ENCODE measurements around the gene ARPC4.
"Not testable (repeated sequence)": the region's sequence is repeated elsewhere in the genome, so short reads cannot be mapped to it uniquely, and the experiment has no call there.

ARPC4 gene

DNA sequence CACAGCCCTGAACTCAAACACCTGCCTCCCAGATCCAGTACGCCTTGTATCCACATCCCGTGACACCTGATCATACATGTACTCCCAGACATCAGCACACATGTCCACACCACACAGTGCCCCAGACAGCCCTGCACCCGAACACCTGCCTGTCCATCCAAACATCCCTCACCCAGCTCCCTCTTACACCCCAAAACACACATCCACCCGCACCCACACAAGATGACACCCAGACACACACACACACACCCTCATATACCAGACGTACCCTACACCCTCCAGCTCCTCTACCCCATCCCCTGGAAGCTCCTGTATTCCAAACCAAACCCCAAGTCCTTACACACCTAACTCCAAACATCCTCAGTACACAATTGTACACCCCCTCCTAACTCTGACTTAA is 23.9 kb upstream of the ARPC4 start (continued):
- TF ChIP-seq ZFP3 (CRISPR knock-in tag; IDR thresholded peaks at IDR 0.05) = no peak

DNA sequence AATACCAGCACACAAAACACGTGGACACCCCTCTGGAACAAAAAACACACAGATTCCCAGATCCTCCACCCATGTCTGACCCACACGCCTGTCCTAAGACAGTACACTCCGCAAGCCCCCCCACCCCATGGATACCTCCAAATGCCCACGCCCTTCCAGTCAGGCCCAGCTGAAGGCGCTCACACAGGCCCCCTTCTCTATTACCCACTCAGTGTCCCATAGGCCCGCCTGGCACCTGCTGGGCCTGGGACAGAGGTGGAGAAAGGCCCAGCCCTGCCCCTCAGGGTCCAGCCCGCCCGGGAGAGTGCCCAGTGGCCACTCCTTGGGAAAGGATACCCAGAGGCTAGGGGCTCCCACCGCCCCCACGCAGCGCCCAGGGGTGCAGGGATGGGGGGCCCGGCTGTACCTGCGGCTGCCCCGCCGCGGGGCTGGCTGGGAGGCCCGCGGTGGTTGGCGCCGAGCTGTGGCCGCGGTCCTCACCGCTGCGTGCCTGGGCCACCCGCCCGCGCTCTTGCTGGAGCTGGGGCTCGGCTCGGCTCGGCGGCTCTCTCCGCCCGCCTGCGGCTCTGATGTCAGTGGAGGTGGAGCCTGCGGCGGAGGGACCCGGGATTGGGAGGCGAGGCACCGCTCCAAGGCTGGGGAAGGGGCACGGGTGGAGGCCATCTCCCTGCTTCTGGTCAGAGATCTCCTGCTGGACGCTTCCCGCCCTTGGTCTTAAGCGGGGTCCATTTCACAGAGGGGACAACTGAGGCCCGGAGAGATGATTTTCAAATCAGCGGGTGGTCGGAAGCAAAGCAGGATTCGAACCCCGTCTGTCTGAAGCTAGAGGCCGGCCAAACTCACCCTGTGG is 23.2 kb upstream of the ARPC4 start, which contains the start of gene CAMK1:
CAMK1 (minus strand) TSS at position 522 of the 850 bp plus-strand sequence. CDS start 2,198 bp downstream, outside the sequence.
- peak; percentile 98 for ATAC-seq

DNA sequence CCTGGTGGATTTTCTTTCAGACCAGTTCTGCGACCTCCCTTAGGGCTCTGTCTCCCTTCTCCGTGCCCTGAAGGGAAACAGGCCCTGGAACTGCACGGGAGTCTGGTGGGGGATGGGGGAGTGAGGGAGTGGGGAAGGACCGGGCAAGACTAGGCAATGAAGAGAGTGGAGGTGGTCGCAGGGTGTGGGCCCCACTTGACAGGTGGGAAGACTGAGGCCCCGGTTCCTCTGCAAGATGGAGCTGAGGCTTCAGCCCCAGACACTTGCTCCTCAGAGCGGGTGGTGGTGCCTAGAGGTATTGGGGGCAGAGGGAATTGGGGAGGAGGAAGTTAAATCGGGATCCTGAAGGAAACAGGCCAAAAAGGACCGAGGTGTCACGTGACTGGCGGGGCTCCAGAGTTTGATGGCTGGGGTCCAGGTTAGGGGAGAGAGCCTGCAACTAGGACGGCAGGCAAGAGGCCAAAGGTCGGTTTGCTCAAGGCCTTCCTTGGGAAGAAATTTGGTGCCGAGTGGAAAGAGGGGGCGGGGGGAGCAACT is 22.5 kb upstream of the ARPC4 start:
- TF ChIP-seq, protein P1, sequence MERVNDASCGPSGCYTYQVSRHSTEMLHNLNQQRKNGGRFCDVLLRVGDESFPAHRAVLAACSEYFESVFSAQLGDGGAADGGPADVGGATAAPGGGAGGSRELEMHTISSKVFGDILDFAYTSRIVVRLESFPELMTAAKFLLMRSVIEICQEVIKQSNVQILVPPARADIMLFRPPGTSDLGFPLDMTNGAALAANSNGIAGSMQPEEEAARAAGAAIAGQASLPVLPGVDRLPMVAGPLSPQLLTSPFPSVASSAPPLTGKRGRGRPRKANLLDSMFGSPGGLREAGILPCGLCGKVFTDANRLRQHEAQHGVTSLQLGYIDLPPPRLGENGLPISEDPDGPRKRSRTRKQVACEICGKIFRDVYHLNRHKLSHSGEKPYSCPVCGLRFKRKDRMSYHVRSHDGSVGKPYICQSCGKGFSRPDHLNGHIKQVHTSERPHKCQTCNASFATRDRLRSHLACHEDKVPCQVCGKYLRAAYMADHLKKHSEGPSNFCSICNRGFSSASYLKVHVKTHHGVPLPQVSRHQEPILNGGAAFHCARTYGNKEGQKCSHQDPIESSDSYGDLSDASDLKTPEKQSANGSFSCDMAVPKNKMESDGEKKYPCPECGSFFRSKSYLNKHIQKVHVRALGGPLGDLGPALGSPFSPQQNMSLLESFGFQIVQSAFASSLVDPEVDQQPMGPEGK (CRISPR knock-in tag; IDR thresholded peaks at IDR 0.05; ENCODE audit: borderline replicate concordance) = no peak
- TF ChIP-seq ZC3H10 (CRISPR knock-in tag; IDR thresholded peaks at IDR 0.05) (no peak), ZNF8 (CRISPR knock-in tag; IDR thresholded peaks at IDR 0.05) (no peak), ZNF70 (CRISPR knock-in tag; IDR thresholded peaks at IDR 0.05) (no peak), CSDC2 (CRISPR knock-in tag; IDR thresholded peaks at IDR 0.05) (no peak), ESRRG (CRISPR knock-in tag; IDR thresholded peaks at IDR 0.05) (no peak), GLIS3 (CRISPR knock-in tag; IDR thresholded peaks at IDR 0.05) (no peak), TCF4 (CRISPR knock-in tag; IDR thresholded peaks at IDR 0.05; ENCODE audit: borderline replicate concordance) (no peak), TOX (CRISPR knock-in tag; IDR thresholded peaks at IDR 0.05; ENCODE audit: borderline replicate concordance) (no peak), ZFP3 (CRISPR knock-in tag; IDR thresholded peaks at IDR 0.05) (no peak)
- TF ChIP-seq, protein P2, sequence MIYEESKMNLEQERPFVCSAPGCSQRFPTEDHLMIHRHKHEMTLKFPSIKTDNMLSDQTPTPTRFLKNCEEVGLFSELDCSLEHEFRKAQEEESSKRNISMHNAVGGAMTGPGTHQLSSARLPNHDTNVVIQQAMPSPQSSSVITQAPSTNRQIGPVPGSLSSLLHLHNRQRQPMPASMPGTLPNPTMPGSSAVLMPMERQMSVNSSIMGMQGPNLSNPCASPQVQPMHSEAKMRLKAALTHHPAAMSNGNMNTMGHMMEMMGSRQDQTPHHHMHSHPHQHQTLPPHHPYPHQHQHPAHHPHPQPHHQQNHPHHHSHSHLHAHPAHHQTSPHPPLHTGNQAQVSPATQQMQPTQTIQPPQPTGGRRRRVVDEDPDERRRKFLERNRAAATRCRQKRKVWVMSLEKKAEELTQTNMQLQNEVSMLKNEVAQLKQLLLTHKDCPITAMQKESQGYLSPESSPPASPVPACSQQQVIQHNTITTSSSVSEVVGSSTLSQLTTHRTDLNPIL (CRISPR knock-in tag; IDR thresholded peaks at IDR 0.05; ENCODE audit: low read depth) = no peak
- ATAC-seq = no peak

More for the DNA sequence above, 23.2 kb upstream of the ARPC4 start, which contains the start of gene CAMK1:
- no peak for TF ChIP-seq TCF4 (CRISPR knock-in tag; IDR thresholded peaks at IDR 0.05; ENCODE audit: borderline replicate concordance)
- no peak for TF ChIP-seq RARB (CRISPR knock-in tag; IDR thresholded peaks at IDR 0.05)
- TF ChIP-seq ZFP30 (CRISPR knock-in tag; IDR thresholded peaks at IDR 0.05) = no peak
- TF ChIP-seq ARNTL (CRISPR knock-in tag; IDR thresholded peaks at IDR 0.05; ENCODE audit: borderline replicate concordance, low read depth) = no peak
- TF ChIP-seq ZNF565 (CRISPR knock-in tag; conservative IDR thresholded peaks at IDR 0.05; ENCODE audit: low read depth) = no peak
- TF ChIP-seq OSR1 (CRISPR knock-in tag; IDR thresholded peaks at IDR 0.05) = no peak
- no peak for TF ChIP-seq PPARA (CRISPR knock-in tag; IDR thresholded peaks at IDR 0.05; ENCODE audit: borderline replicate concordance)
- TF ChIP-seq CSDC2 (CRISPR knock-in tag; IDR thresholded peaks at IDR 0.05) = no peak
- TF ChIP-seq ZNF8 (CRISPR knock-in tag; IDR thresholded peaks at IDR 0.05) = no peak
- no peak for TF ChIP-seq GLIS3 (CRISPR knock-in tag; IDR thresholded peaks at IDR 0.05)
- TF ChIP-seq, protein P2 (CRISPR knock-in tag; IDR thresholded peaks at IDR 0.05; ENCODE audit: low read depth) = no peak
- no peak for TF ChIP-seq ZC3H10 (CRISPR knock-in tag; IDR thresholded peaks at IDR 0.05)

DNA sequence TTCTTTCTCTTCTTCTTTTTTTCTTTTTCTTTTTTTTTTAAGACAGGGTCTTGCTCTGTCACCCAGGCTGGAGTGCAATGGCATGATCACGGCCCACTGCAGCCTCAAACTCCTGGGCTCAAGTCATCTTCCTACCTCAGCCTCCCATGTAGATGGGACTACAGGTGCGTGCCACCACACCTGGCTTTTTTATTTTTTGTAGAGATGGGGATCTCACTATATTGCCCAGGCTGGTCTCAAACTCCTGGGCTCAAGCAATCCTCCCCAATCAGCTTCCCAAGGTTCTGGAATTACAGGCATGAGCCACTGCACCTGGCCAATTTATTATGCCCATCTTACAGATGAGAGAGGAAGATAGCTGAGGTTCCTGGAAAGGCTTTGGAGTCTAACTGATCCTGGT is 21.9 kb upstream of the ARPC4 start:
- ATAC-seq = not testable (repeated sequence)

DNA sequence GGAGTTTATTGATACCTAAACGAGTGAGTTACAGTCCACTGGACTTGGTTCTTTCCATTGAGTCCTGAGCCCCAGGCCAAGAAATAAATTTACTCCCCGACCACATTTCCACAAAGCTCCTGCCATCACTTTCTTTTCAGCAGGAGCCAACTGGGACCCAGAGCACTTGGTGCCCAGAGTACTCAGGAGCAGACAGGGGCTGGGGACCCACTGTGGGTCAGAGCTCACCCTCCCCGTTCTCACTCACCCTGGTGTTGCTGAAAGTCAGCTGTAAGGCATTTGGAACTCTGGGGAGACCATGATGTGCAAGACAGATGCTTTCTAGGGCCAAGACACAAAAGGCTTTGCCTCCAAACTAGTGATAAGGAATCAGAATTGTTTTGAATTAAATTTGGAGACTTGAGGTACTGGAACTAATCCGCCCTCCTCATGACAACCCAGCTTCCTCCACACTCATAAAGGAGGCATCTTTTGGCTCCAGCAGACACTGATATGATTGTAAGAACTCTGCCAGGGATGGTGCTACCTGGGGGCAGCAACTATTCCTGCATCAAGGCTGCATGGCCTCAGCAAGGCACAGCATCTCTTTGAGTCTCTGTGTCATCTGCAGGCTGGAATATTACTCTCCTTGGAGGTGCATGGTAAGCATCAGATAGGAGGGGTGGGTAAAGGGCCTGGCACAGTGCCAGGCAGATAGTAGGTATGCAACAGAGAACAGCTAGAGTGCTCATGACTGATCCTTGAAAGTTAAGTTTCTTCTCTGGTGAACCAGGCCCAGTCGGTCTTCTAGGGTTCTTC is 15.8 kb upstream of the ARPC4 start:
- ATAC-seq = no peak
- TF ChIP-seq CSDC2 (CRISPR knock-in tag; IDR thresholded peaks at IDR 0.05) (no peak), ZFP30 (CRISPR knock-in tag; IDR thresholded peaks at IDR 0.05) (no peak), ZNF8 (CRISPR knock-in tag; IDR thresholded peaks at IDR 0.05) (no peak), ZNF70 (CRISPR knock-in tag; IDR thresholded peaks at IDR 0.05) (no peak), ISL1 (CRISPR knock-in tag; IDR thresholded peaks at IDR 0.05) (no peak), PPARA (CRISPR knock-in tag; IDR thresholded peaks at IDR 0.05; ENCODE audit: borderline replicate concordance) (no peak), ZNF565 (CRISPR knock-in tag; conservative IDR thresholded peaks at IDR 0.05; ENCODE audit: low read depth) (no peak), ZFP3 (CRISPR knock-in tag; IDR thresholded peaks at IDR 0.05) (no peak), SNAI2 (CRISPR knock-in tag; IDR thresholded peaks at IDR 0.05) (no peak), RARB (CRISPR knock-in tag; IDR thresholded peaks at IDR 0.05) (no peak), OSR1 (CRISPR knock-in tag; IDR thresholded peaks at IDR 0.05) (no peak), ZC3H10 (CRISPR knock-in tag; IDR thresholded peaks at IDR 0.05) (no peak)
- TF ChIP-seq, protein P3, sequence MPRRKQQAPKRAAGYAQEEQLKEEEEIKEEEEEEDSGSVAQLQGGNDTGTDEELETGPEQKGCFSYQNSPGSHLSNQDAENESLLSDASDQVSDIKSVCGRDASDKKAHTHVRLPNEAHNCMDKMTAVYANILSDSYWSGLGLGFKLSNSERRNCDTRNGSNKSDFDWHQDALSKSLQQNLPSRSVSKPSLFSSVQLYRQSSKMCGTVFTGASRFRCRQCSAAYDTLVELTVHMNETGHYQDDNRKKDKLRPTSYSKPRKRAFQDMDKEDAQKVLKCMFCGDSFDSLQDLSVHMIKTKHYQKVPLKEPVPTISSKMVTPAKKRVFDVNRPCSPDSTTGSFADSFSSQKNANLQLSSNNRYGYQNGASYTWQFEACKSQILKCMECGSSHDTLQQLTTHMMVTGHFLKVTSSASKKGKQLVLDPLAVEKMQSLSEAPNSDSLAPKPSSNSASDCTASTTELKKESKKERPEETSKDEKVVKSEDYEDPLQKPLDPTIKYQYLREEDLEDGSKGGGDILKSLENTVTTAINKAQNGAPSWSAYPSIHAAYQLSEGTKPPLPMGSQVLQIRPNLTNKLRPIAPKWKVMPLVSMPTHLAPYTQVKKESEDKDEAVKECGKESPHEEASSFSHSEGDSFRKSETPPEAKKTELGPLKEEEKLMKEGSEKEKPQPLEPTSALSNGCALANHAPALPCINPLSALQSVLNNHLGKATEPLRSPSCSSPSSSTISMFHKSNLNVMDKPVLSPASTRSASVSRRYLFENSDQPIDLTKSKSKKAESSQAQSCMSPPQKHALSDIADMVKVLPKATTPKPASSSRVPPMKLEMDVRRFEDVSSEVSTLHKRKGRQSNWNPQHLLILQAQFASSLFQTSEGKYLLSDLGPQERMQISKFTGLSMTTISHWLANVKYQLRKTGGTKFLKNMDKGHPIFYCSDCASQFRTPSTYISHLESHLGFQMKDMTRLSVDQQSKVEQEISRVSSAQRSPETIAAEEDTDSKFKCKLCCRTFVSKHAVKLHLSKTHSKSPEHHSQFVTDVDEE (CRISPR knock-in tag; IDR thresholded peaks at IDR 0.05) = no peak
- TF ChIP-seq, protein P4, sequence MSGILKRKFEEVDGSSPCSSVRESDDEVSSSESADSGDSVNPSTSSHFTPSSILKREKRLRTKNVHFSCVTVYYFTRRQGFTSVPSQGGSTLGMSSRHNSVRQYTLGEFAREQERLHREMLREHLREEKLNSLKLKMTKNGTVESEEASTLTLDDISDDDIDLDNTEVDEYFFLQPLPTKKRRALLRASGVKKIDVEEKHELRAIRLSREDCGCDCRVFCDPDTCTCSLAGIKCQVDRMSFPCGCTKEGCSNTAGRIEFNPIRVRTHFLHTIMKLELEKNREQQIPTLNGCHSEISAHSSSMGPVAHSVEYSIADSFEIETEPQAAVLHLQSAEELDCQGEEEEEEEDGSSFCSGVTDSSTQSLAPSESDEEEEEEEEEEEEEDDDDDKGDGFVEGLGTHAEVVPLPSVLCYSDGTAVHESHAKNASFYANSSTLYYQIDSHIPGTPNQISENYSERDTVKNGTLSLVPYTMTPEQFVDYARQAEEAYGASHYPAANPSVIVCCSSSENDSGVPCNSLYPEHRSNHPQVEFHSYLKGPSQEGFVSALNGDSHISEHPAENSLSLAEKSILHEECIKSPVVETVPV (CRISPR knock-in tag; IDR thresholded peaks at IDR 0.05) = no peak
